Neural cell (in vitro differentiated cells): ENCODE results near the gene UHRF1. TPM values are rescaled to one million over a fixed set of nuclear protein-coding genes. Genes with fewer than 3 reads are reported as not detected.

Source experiments
- H2AFZ ChIP-seq: fragments of 200-600, 300-800 bp; sonication (generic), shearing (Covaris generic); 2 replicates; pipeline ENCODE4 v1.6.0; 2014; ENCODE audit warnings: low read depth, mild to moderate bottlenecking, antibody characterized with exemption, low read length, moderate library complexity
- H3F3A ChIP-seq: fragments of 200-600 bp; shearing (Covaris generic); 2 replicates; pipeline ENCODE4 v1.6.1; 2016; ENCODE audit warnings: mild to moderate bottlenecking, moderate library complexity, mixed read lengths, antibody characterized with exemption, low read length; ENCODE audit not compliant: insufficient read depth, poor library complexity, severe bottlenecking
- H3K27ac ChIP-seq: fragments of 200-600, 300-800 bp; sonication (generic), shearing (Covaris generic); 2 replicates; pipeline ENCODE4 v1.5.1; 2014; ENCODE audit warnings: mild to moderate bottlenecking, low read length, moderate library complexity
- H3K27me3 ChIP-seq: fragments of 300-800, 200-600 bp; sonication (generic), shearing (Covaris generic); 2 replicates; pipeline ENCODE4 v1.6.0; 2014; ENCODE audit warnings: mild to moderate bottlenecking, low read depth, low read length, moderate library complexity; ENCODE audit not compliant: insufficient read depth
- H3K36me3 ChIP-seq: fragments of 300-800, 200-600 bp; sonication (generic), shearing (Covaris generic); 2 replicates; pipeline ENCODE4 v1.5.1; 2014; ENCODE audit warnings: mild to moderate bottlenecking, antibody characterized with exemption, low read length, moderate library complexity; ENCODE audit not compliant: insufficient read depth
- H3K4me2 ChIP-seq: fragments of 300-800, 200-600 bp; sonication (generic), shearing (Covaris generic); 2 replicates; pipeline ENCODE4 v1.6.0; 2014; ENCODE audit warnings: mild to moderate bottlenecking, low read length
- H3K4me3 ChIP-seq: fragments of 300-800, 200-600 bp; sonication (generic), shearing (Covaris generic); 2 replicates; pipeline ENCODE4 v1.5.1; 2014; ENCODE audit warnings: mild to moderate bottlenecking, low read length, moderate library complexity
- H3K79me2 ChIP-seq: fragments of 200-600 bp; shearing (Covaris generic); replicated peaks from 2 replicates; pipeline ENCODE4 v1.6.0; 2014; ENCODE audit warnings: mild to moderate bottlenecking, low read length, moderate library complexity; ENCODE audit not compliant: insufficient read depth
- H3K9ac ChIP-seq: fragments of 300-800, 200-600 bp; sonication (generic), shearing (Covaris generic); 2 replicates; pipeline ENCODE4 v1.6.1; 2016; ENCODE audit warnings: mild to moderate bottlenecking, low read length, mixed read lengths
- H3K9me2 ChIP-seq: fragments of 200-600 bp; shearing (Covaris generic); 2 replicates; pipeline ENCODE4 v1.6.1; 2016; ENCODE audit warnings: mild to moderate bottlenecking, low read length, mixed read lengths; ENCODE audit not compliant: insufficient read depth
- H3K9me3 ChIP-seq: fragments of 200-600, 300-800 bp; sonication (generic), shearing (Covaris generic); 2 replicates; pipeline ENCODE4 v1.6.1; 2016; ENCODE audit warnings: mild to moderate bottlenecking, mixed run types, low read length, moderate library complexity, mixed read lengths
- H4K20me1 ChIP-seq: fragments of 200-600 bp; shearing (Covaris generic); 2 replicates; pipeline ENCODE4 v1.6.1; 2016; ENCODE audit warnings: mild to moderate bottlenecking, mixed run types; ENCODE audit not compliant: insufficient read depth
- EP300 ChIP-seq: fragments of 450-650 bp; conservative IDR thresholded peaks from 2 replicates; pipeline ENCODE4 v1.6.1; 2014; ENCODE audit warnings: antibody characterized with exemption, mild to moderate bottlenecking, moderate library complexity; ENCODE audit not compliant: poor library complexity, severe bottlenecking
- EZH2 ChIP-seq: fragments of 200-600, 300-800 bp; shearing (Covaris generic), sonication (generic); IDR thresholded peaks from 2 replicates; pipeline ENCODE4 v1.6.1; 2014; ENCODE audit warnings: antibody characterized with exemption, low read length, borderline replicate concordance, mild to moderate bottlenecking; ENCODE audit not compliant: insufficient read depth, poor library complexity, severe bottlenecking
- MXI1 ChIP-seq: fragments of 450-650 bp; conservative IDR thresholded peaks from 2 replicates; pipeline ENCODE4 v1.6.1; 2014; ENCODE audit warnings: antibody characterized with exemption, mild to moderate bottlenecking; ENCODE audit not compliant: poor library complexity, severe bottlenecking
- POLR2AphosphoS5 ChIP-seq: IDR thresholded peaks from 2 replicates; pipeline ENCODE4 v1.6.1; 2012
- RAD21 ChIP-seq: fragments of 450-650 bp; conservative IDR thresholded peaks from 2 replicates; pipeline ENCODE4 v1.6.1; 2014; ENCODE audit warnings: antibody characterized with exemption, mild to moderate bottlenecking, moderate library complexity
- SMC3 ChIP-seq: fragments of 450-650 bp; conservative IDR thresholded peaks from 2 replicates; pipeline ENCODE4 v1.6.1; 2014; ENCODE audit warnings: antibody characterized with exemption, mild to moderate bottlenecking, moderate library complexity; ENCODE audit not compliant: poor library complexity
- TAF1 ChIP-seq: IDR thresholded peaks from 2 replicates; pipeline ENCODE4 v1.6.1; 2012; ENCODE audit warnings: low read depth
- polyA plus RNA-seq: library from polyadenylated mRNA; depleted of rRNA; stranded (reverse); fragments of >200 nt; gene quantifications from 2 replicates; pipeline ENCODE4 v1.2.3, GENCODE V29; 2014
- TF ChIP-seq, protein P1 (sequence below): IDR thresholded peaks from 2 replicates; pipeline ENCODE4 v1.6.1; 2012; ENCODE audit warnings: borderline replicate concordance
- TF ChIP-seq, protein P2 (sequence below): fragments of 450-650 bp; IDR thresholded peaks from 2 replicates; pipeline ENCODE4 v1.5.1; 2014; ENCODE audit warnings: antibody characterized with exemption, mild to moderate bottlenecking, moderate library complexity; ENCODE audit not compliant: poor library complexity, severe bottlenecking

The UHRF1 gene
- polyA plus RNA-seq, 1 donor from 2014 or later = 3.0 TPM

DNA sequence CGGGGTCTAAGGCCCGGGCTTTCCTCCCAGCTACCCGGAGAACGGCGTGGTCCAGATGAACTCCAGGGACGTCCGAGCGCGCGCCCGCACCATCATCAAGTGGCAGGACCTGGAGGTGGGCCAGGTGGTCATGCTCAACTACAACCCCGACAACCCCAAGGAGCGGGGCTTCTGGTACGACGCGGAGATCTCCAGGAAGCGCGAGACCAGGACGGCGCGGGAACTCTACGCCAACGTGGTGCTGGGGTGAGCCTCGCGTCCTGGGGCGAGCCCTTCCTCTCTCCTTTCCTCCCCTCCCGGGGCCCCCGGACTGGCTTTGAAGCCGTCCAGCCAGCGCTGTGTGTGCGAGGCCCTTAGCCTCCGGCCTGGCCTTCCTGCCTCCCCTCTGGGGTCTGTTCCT, 23.4 kb downstream of the UHRF1 start:
- no peak for TF ChIP-seq RAD21
- no peak for TF ChIP-seq SMC3
- no peak for TF ChIP-seq POLR2AphosphoS5
- TF ChIP-seq, protein P1, sequence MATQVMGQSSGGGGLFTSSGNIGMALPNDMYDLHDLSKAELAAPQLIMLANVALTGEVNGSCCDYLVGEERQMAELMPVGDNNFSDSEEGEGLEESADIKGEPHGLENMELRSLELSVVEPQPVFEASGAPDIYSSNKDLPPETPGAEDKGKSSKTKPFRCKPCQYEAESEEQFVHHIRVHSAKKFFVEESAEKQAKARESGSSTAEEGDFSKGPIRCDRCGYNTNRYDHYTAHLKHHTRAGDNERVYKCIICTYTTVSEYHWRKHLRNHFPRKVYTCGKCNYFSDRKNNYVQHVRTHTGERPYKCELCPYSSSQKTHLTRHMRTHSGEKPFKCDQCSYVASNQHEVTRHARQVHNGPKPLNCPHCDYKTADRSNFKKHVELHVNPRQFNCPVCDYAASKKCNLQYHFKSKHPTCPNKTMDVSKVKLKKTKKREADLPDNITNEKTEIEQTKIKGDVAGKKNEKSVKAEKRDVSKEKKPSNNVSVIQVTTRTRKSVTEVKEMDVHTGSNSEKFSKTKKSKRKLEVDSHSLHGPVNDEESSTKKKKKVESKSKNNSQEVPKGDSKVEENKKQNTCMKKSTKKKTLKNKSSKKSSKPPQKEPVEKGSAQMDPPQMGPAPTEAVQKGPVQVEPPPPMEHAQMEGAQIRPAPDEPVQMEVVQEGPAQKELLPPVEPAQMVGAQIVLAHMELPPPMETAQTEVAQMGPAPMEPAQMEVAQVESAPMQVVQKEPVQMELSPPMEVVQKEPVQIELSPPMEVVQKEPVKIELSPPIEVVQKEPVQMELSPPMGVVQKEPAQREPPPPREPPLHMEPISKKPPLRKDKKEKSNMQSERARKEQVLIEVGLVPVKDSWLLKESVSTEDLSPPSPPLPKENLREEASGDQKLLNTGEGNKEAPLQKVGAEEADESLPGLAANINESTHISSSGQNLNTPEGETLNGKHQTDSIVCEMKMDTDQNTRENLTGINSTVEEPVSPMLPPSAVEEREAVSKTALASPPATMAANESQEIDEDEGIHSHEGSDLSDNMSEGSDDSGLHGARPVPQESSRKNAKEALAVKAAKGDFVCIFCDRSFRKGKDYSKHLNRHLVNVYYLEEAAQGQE = no peak
- TF ChIP-seq, protein P2, sequence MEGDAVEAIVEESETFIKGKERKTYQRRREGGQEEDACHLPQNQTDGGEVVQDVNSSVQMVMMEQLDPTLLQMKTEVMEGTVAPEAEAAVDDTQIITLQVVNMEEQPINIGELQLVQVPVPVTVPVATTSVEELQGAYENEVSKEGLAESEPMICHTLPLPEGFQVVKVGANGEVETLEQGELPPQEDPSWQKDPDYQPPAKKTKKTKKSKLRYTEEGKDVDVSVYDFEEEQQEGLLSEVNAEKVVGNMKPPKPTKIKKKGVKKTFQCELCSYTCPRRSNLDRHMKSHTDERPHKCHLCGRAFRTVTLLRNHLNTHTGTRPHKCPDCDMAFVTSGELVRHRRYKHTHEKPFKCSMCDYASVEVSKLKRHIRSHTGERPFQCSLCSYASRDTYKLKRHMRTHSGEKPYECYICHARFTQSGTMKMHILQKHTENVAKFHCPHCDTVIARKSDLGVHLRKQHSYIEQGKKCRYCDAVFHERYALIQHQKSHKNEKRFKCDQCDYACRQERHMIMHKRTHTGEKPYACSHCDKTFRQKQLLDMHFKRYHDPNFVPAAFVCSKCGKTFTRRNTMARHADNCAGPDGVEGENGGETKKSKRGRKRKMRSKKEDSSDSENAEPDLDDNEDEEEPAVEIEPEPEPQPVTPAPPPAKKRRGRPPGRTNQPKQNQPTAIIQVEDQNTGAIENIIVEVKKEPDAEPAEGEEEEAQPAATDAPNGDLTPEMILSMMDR = no peak
- no peak for TF ChIP-seq EP300
- no peak for TF ChIP-seq EZH2
- no peak for TF ChIP-seq TAF1
- TF ChIP-seq MXI1 = no peak
- H3K4me2 ChIP-seq = no peak overlapping the region
- no peak overlapping the region for H3K9ac ChIP-seq
- no peak overlapping the region for H2AFZ ChIP-seq
- H3K9me3 ChIP-seq = no peaks in the 10 kb centered on the region
- H3F3A ChIP-seq = no peaks in the 10 kb centered on the region
- no peaks in the 10 kb centered on the region for H3K27me3 ChIP-seq
- H3K36me3 ChIP-seq = no peaks in the 10 kb centered on the region
- no peaks in the 10 kb centered on the region for H3K79me2 ChIP-seq
- no peaks in the 10 kb centered on the region for H4K20me1 ChIP-seq
- H3K9me2 ChIP-seq = no peaks in the 10 kb centered on the region
- H3K4me3 ChIP-seq = no peak overlapping the region
- H3K27ac ChIP-seq = no peak overlapping the region

DNA sequence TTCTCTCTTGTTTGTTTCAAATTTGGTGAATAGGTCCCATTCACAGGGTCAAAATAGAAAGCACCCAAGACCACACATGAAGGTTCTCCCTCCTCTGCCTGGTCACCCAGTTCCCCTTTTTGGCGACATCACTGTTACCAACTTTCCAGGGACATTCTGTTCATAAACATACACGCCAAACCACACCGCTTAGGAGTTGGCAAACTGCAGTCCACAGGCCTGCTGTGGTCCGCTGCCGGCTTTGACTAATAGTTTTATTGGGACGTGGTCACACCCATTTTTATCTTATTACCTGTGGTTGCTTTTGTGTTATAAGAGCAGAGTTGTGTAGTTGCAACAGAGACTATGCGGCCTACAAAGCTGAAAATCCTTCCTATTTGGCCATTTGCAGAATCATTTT, 24.2 kb downstream of the UHRF1 start:
- Histone ChIP-seq H3K27ac (no peak overlapping the region), H3K9ac (no peak overlapping the region), H3K27me3 (no peaks in the 10 kb centered on the region), H3K9me2 (no peaks in the 10 kb centered on the region), H3K79me2 (no peaks in the 10 kb centered on the region), H2AFZ (no peak overlapping the region), H3K9me3 (no peaks in the 10 kb centered on the region), H3K4me3 (no peak overlapping the region), H3K36me3 (no peaks in the 10 kb centered on the region), H4K20me1 (no peaks in the 10 kb centered on the region), H3F3A (no peaks in the 10 kb centered on the region), H3K4me2 (no peak overlapping the region)
- TF ChIP-seq, protein P2 = no peak
- TF ChIP-seq EZH2 = no peak
- no peak for TF ChIP-seq EP300
- TF ChIP-seq RAD21 = no peak
- TF ChIP-seq TAF1 = no peak
- no peak for TF ChIP-seq MXI1
- TF ChIP-seq, protein P1 = no peak
- no peak for TF ChIP-seq SMC3
- TF ChIP-seq POLR2AphosphoS5 = no peak
